ENCODE data around the gene TMED4. TPM values are rescaled to one million over a fixed set of nuclear protein-coding genes. Genes with fewer than 3 reads are reported as not detected.

Gene TMED4
- total and polyA plus RNA-seq, 2 donors (not counting 3 experiments of a cell fraction or from before 2014, with no cell fraction given) = 63.4 to 89.7 TPM

DNA sequence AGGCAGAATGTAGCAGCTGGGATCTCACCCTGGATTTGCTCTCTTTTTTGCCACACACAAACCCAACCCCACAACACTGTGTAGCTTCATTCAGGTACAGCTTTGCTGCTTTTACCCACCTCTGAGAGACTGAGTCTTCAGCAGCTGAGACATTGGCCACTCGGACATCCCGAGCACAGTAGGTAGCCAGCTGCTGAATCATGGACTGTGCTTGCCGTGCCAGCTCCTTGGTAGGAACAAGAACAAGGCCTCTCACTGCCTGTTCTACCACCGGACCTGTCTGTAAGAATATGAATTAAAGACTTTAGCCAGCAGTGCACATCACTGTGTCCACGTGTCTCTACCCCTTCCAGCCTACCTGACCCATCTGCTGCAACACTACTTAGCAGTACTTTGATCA, 9.3 kb downstream of the TMED4 start:
- ChIA-PET POLR2A (no interaction called here), CTCF (interaction anchor here (1.0 to 1.4 kb wide), 2 partner anchors 10 to 38 kb away, joined by 3 to 6 read pairs; partner anchors contain the start of gene TMED4)
- dilution Hi-C loops (cut with MboI; ENCODE audit: extremely low pct_ligation_motif_present, low sequenced_read_pairs) (no loop called here), intact Hi-C loops (cut with micrococcal nuclease) (loop anchor here (5.0 kb wide), 1 partner anchor 315 kb away; no protein-coding TSS in a partner anchor)
- Histone ChIP-seq H3K36me3 (ENCODE audit: control insufficient read depth in 2 of 2, extremely low read depth in 1 of 2, insufficient read depth in 2 of 2, low read length in 2 of 2) (peaks cover 27 to 39% of the 10 kb centered on the region in 2 experiments), H3K9ac (replicated peaks; ENCODE audit: extremely low read depth, insufficient read depth, low read length) (peak overlapping the region; percentile 80), H3K4me2 (ENCODE audit: insufficient read depth, low read length) (peak overlapping the region; percentile 88), H3K4me1 (ENCODE audit: control insufficient read depth, extremely low read depth, insufficient read depth, low read length) (peaks cover 9% of the 10 kb centered on the region), H3K9me1 (replicated peaks; ENCODE audit: control insufficient read depth, extremely low read depth, insufficient read depth, low read length) (no peaks in the 10 kb centered on the region), H4K20me1 (replicated peaks; ENCODE audit: control insufficient read depth, extremely low read depth, insufficient read depth, low read length) (no peaks in the 10 kb centered on the region), H2AFZ (ENCODE audit: low read depth, low read length) (no peak overlapping the region), H3K27me3 (ENCODE audit: control insufficient read depth in 2 of 2, insufficient read depth in 2 of 2, low read length in 2 of 2) (no peaks in the 10 kb centered on the region), H3K9me3 (replicated peaks; ENCODE audit: control insufficient read depth, insufficient read depth, low read length) (no peaks in the 10 kb centered on the region), H3K79me2 (ENCODE audit: control insufficient read depth, insufficient read depth, low read length) (peaks cover 26% of the 10 kb centered on the region), H3K4me3 (replicated peaks in 1 of 3; ENCODE audit: insufficient read depth in 1 of 3, low read depth in 1 of 3, low read length in 3 of 3) (peak overlapping the region; percentile 36 to 77 (median 54)), H3K27ac (ENCODE audit: insufficient read depth, low read depth, low read length) (peak overlapping the region; percentile 73)
- TF ChIP-seq, protein P1, sequence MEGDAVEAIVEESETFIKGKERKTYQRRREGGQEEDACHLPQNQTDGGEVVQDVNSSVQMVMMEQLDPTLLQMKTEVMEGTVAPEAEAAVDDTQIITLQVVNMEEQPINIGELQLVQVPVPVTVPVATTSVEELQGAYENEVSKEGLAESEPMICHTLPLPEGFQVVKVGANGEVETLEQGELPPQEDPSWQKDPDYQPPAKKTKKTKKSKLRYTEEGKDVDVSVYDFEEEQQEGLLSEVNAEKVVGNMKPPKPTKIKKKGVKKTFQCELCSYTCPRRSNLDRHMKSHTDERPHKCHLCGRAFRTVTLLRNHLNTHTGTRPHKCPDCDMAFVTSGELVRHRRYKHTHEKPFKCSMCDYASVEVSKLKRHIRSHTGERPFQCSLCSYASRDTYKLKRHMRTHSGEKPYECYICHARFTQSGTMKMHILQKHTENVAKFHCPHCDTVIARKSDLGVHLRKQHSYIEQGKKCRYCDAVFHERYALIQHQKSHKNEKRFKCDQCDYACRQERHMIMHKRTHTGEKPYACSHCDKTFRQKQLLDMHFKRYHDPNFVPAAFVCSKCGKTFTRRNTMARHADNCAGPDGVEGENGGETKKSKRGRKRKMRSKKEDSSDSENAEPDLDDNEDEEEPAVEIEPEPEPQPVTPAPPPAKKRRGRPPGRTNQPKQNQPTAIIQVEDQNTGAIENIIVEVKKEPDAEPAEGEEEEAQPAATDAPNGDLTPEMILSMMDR (IDR thresholded peaks at IDR 0.05; ENCODE audit: extremely low read depth in 1 of 2, insufficient read depth in 1 of 2, low read depth in 1 of 2, low read length in 2 of 2) = no peak
- TF ChIP-seq JUN (IDR thresholded peaks at IDR 0.05; ENCODE audit: borderline replicate concordance, insufficient read depth, insufficient read length, low read depth) (no peak), POLR2A (IDR thresholded peaks at IDR 0.05; ENCODE audit: low read depth, low read length) (no peak), POLR2AphosphoS5 (IDR thresholded peaks at IDR 0.05; ENCODE audit: insufficient read depth, low read depth, low read length) (no peak), MYC (IDR thresholded peaks at IDR 0.05; ENCODE audit: low read depth, low read length) (no peak), EZH2 (IDR thresholded peaks at IDR 0.05; ENCODE audit: borderline replicate concordance, low read depth, low read length, severe bottlenecking) (no peak), GATA2 (IDR thresholded peaks at IDR 0.05; ENCODE audit: insufficient read depth, insufficient read length, low read depth, low read length) (no peak), FOS (IDR thresholded peaks at IDR 0.05; ENCODE audit: borderline replicate concordance, insufficient read depth, low read length) (no peak)
- TF ChIP-seq, protein P2, sequence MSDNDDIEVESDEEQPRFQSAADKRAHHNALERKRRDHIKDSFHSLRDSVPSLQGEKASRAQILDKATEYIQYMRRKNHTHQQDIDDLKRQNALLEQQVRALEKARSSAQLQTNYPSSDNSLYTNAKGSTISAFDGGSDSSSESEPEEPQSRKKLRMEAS (IDR thresholded peaks at IDR 0.05; ENCODE audit: insufficient read depth, insufficient read length) = no peak
- no TSS peak for BruUV-seq (replicated peaks)
- DNase-seq (ENCODE audit: low read depth, low spot score) (no peak), FAIRE-seq (no peak)
